Naive B cell (primary cell): ENCODE data around the gene GNB1. TPM values are rescaled to one million over a fixed set of nuclear protein-coding genes. Genes with fewer than 3 reads are reported as not detected.
A peak's percentile ranks its signal among the peaks of the same experiment; 100 is the strongest.
"Not testable (repeated sequence)": the region's sequence is repeated elsewhere in the genome, so short reads cannot be mapped to it uniquely, and the experiment has no call there.

Experiments
- ATAC-seq, 2 donors: fragments of 150-1000 bp; cut with Tn5 transposase; 2 replicates each; pipeline ENCODE4 v1.10.0; 2021; ENCODE audit warnings: low read depth in 2 of 2, mild to moderate bottlenecking in 2 of 2, moderate library complexity in 2 of 2
- DNase-seq: peaks from one replicate; pipeline ENCODE4 v3.0.0; 2022
- H3K27ac Mint-ChIP-seq, 6 donors: one replicate each; pipeline ENCODE4 v1.8.0; 2020 to 2022; ENCODE audit warnings: mild to moderate bottlenecking in 6 of 6, mixed read lengths in 6 of 6, moderate library complexity in 5 of 6, inconsistent platforms in 2 of 6
- H3K27me3 Mint-ChIP-seq, 3 donors: one replicate each; pipeline ENCODE4 v1.8.0; 2021 to 2022; ENCODE audit warnings: mixed read lengths in 3 of 3, mild to moderate bottlenecking in 1 of 3
- H3K36me3 Mint-ChIP-seq, 2 donors: one replicate each; pipeline ENCODE4 v1.8.0; 2020 to 2022; ENCODE audit warnings: mixed read lengths in 2 of 2, inconsistent platforms in 1 of 2, mild to moderate bottlenecking in 1 of 2
- H3K4me1 Mint-ChIP-seq, 3 donors: one replicate each; pipeline ENCODE4 v1.8.0; 2020 to 2022; ENCODE audit warnings: mixed read lengths in 3 of 3, inconsistent platforms in 1 of 3, mild to moderate bottlenecking in 1 of 3, moderate library complexity in 1 of 3
- H3K4me3 Mint-ChIP-seq, 8 donors: one replicate each; pipeline ENCODE4 v1.8.0; 2020 to 2022; ENCODE audit warnings: mild to moderate bottlenecking in 8 of 8, mixed read lengths in 8 of 8, moderate library complexity in 8 of 8, inconsistent platforms in 2 of 8
- H3K9me3 Mint-ChIP-seq, 7 donors: one replicate each; pipeline ENCODE4 v1.8.0; 2020 to 2022; ENCODE audit warnings: mixed read lengths in 7 of 7, mild to moderate bottlenecking in 5 of 7, inconsistent platforms in 2 of 7, moderate library complexity in 1 of 7
- polyA plus RNA-seq, 6 donors: library from polyadenylated mRNA; unstranded; fragments of 300-500 nt; fragmentation: Illumina TruSeq; gene quantifications; one replicate each; pipeline ENCODE4 v1.2.3, GENCODE V29; 2021; ENCODE audit warnings: low read depth in 6 of 6

Gene GNB1
- polyA plus RNA-seq, 6 donors from 2014 or later = 57.9 to 131 (median 92.3) TPM

GRCh38 chr1:1862905-1863547, 27.9 kb downstream of the GNB1 start:
- H3K9me3 Mint-ChIP-seq = no peaks in the 10 kb centered on the region
- H3K4me3 Mint-ChIP-seq = peak overlapping the region; percentile 51 to 82 (median 73)
- peak overlapping the region; percentile 91 to 99 (median 97) for H3K27ac Mint-ChIP-seq
- DNase-seq (no peak), ATAC-seq (no peak)
- H3K36me3 Mint-ChIP-seq = no peaks in the 10 kb centered on the region
- peaks cover 47 to 90% (median 62%) of the 10 kb centered on the region in 3 donors for H3K4me1 Mint-ChIP-seq
- H3K27me3 Mint-ChIP-seq = no peaks in the 10 kb centered on the region

DNA sequence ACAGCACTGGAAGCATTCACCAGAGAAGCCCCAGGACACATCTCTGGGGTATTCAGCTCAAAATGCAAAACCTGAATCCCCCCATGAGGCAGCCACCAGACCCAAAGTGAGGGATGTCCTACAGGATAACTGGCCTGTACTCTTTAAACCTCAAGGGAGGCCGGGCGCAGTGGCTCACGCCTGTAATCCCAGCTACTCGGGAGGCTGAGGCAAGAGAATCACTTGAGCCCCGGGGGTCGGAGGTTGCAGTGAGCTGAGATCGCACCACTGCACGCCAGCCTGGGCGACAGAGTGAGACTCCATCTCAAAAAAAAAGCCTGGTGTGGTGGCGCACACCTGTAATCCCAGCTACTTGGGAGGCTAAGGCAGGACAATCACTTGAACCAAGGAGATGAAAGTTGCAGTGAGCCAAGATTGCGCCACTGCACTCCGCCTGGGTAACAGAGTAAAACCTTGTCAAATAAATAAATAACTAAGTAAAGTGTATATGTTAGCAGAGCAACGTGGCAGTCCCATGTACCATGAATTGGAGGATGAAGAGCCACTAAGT, 29.1 kb downstream of the GNB1 start:
- H3K27me3 Mint-ChIP-seq = not testable (repeated sequence)

GRCh38 chr1:1861339-1861730, 29.6 kb downstream of the GNB1 start:
- peaks cover 52 to 99% (median 73%) of the 10 kb centered on the region in 3 donors for H3K4me1 Mint-ChIP-seq
- no peak for DNase-seq
- no peaks in the 10 kb centered on the region for H3K9me3 Mint-ChIP-seq
- peak overlapping the region; percentile 56 to 94 (median 88) for H3K27ac Mint-ChIP-seq
- no peak for ATAC-seq
- H3K4me3 Mint-ChIP-seq = peak overlapping the region; percentile 5 to 82 (median 68)
- H3K36me3 Mint-ChIP-seq = no peaks in the 10 kb centered on the region
- no peaks in the 10 kb centered on the region for H3K27me3 Mint-ChIP-seq

More for the DNA sequence above, 29.1 kb downstream of the GNB1 start:
- not testable (repeated sequence) for H3K36me3 Mint-ChIP-seq, H3K9me3 Mint-ChIP-seq, DNase-seq, ATAC-seq
- Mint-ChIP-seq H3K4me1 (peaks cover 48 to 97% (median 68%) of the 10 kb centered on the region in 3 donors), H3K4me3 (peak overlapping the region in 7 of 8 donors; percentile 5 to 77 (median 56)), H3K27ac (peak overlapping the region; percentile 56 to 94 (median 84))

DNA sequence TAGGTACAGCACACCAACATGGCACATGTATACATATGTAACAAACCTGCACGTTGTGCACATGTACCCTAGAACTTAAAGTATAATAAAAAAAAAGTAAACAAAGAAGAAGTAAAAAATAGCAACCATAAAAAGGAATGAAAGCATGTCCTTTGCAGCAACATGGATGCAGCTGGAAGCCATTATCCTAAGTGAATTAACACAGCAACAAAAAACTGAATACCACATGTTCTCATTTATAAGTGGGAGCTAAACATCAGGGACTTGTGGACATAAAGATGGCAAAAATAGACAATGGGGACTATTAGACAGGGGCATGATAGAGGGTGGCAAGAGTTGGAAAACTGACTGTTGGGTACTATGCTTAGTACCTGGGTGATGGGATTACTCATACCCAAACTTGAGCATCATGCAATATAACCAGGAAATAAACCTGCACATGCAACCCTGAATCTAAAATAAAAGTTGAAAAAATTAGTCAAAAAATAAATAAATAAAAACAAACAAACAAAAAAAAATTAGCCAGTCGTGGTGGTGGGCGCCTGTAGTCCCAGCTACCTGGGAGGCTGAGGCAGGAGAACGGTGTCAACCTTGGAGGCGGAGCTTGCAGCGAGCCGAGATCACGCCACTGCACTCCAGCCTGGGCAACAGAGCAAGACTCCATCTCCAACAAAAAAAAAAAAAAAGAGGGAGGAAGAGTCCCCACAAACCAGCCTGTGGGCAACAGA, 30.8 kb downstream of the GNB1 start:
- not testable (repeated sequence) for H3K36me3 Mint-ChIP-seq, H3K27me3 Mint-ChIP-seq, DNase-seq, H3K9me3 Mint-ChIP-seq, ATAC-seq
- peaks cover 54 to 98% (median 84%) of the 10 kb centered on the region in 3 donors for H3K4me1 Mint-ChIP-seq
- H3K27ac Mint-ChIP-seq = peak overlapping the region in 5 of 6 donors; percentile 69 to 89 (median 83)
- peak overlapping the region; percentile 42 to 82 (median 70) for H3K4me3 Mint-ChIP-seq

- Mint-ChIP-seq H3K4me3 (peak overlapping the region in 6 of 8 donors; percentile 51 to 79 (median 58)), H3K4me1 (peaks cover 55 to 94% (median 88%) of the 10 kb centered on the region in 3 donors), H3K27me3 (no peaks in the 10 kb centered on the region), H3K9me3 (no peaks in the 10 kb centered on the region), H3K27ac (peak overlapping the region; percentile 6 to 95 (median 76)), H3K36me3 (no peaks in the 10 kb centered on the region)
- peak in 1 of 2 donors; percentile 24 for ATAC-seq
- peak; percentile 16 for DNase-seq
These were observed 32.4 kb downstream of the GNB1 start for GRCh38 chr1:1858382-1859086.

- Mint-ChIP-seq H3K4me3 (peak overlapping the region in 6 of 8 donors; percentile 1 to 85 (median 40)), H3K9me3 (no peaks in the 10 kb centered on the region), H3K27ac (peak overlapping the region; percentile 24 to 96 (median 80)), H3K4me1 (peaks cover 54 to 91% (median 86%) of the 10 kb centered on the region in 3 donors), H3K27me3 (no peaks in the 10 kb centered on the region), H3K36me3 (peaks cover 5 to 8% of the 10 kb centered on the region in 2 donors)
- DNase-seq = peak; percentile 19
- peak; percentile 45 to 72 for ATAC-seq
These were observed 33.7 kb downstream of the GNB1 start for GRCh38 chr1:1857096-1857703.

DNA sequence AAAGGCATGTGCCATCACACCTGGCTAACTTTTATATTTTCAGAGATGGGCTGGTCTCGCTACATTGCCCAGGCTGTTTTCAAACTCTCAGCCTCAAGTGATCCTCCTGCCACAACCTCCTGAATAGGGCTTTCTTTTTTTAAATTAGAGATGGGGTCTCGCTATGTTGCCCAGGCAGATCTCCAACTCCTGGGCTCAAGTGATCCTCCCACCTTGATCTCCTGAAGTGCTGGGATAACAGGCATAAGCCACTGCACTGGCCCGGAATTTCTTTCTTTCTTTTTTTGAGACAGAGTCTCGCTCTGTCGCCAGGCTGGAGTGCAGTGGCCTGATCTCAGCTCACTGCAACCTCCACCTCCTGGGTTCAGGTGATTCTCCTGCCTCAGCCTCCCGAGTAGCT, 34.7 kb downstream of the GNB1 start:
- H3K9me3 Mint-ChIP-seq, H3K27me3 Mint-ChIP-seq, H3K36me3 Mint-ChIP-seq, DNase-seq, ATAC-seq: not testable (repeated sequence)
- Mint-ChIP-seq H3K4me1 (peaks cover 54 to 81% (median 80%) of the 10 kb centered on the region in 3 donors), H3K4me3 (peak overlapping the region in 6 of 8 donors; percentile 6 to 60 (median 28)), H3K27ac (peak overlapping the region in 5 of 6 donors; percentile 38 to 89 (median 78))

GRCh38 chr1:1853593-1854257, 37.2 kb downstream of the GNB1 start:
- Mint-ChIP-seq H3K9me3 (no peaks in the 10 kb centered on the region), H3K4me1 (peaks cover 60 to 83% (median 75%) of the 10 kb centered on the region in 3 donors), H3K27ac (peak overlapping the region; percentile 78 to 94 (median 82)), H3K4me3 (peak overlapping the region in 1 of 8 donors; percentile 49), H3K36me3 (peaks cover 5 to 8% of the 10 kb centered on the region in 2 donors), H3K27me3 (no peaks in the 10 kb centered on the region)
- DNase-seq (no peak), ATAC-seq (no peak)

- Mint-ChIP-seq H3K36me3 (peaks cover 5 to 8% of the 10 kb centered on the region in 2 donors), H3K9me3 (no peaks in the 10 kb centered on the region), H3K27ac (peak overlapping the region; percentile 23 to 81 (median 60)), H3K27me3 (no peaks in the 10 kb centered on the region), H3K4me1 (peaks cover 62 to 80% (median 75%) of the 10 kb centered on the region in 3 donors), H3K4me3 (peak overlapping the region in 1 of 8 donors; percentile 27)
- ATAC-seq (no peak), DNase-seq (no peak)
These were observed 38.1 kb downstream of the GNB1 start for GRCh38 chr1:1852619-1853414.

- DNase-seq = peak; percentile 20
These were observed 43.0 kb downstream of the GNB1 start for GRCh38 chr1:1847890-1848289.

DNA sequence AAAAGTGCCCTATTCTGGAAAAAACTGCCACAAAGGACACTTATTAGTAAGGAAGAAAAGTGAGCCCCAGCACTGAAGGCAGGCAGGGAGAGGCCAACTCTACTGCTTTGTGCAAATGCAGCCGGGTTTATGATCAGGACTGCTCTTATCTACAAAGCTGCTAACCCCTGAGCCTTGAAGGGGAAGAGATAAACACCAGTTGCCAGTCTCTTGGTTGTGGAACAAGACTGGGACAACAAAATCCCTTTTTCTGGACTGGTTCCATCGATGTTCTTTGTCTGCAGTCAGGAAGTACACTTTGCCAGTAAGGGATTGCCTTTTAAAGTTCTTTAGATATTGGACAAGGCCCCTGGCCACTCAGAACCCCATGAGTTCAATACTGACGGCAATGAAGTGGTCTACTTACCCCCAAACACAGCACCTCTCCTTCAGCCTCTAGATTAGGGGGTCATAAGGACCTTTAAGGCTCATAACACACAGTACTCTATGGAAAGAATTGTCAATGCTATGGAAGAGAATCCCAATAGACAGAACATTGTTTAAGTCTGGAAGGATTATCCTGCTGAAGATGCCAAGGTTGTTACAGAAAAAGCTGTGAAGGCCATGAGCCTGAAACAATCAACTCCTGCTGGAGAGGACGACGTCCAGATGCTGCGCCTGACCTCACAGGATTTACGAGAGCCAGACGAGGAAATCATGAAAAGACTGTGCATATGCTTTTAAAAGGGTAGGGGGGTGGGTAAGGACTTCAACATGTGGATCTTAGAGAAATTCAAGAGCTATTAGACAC, 43.6 kb downstream of the GNB1 start:
- Mint-ChIP-seq H3K36me3 (peaks cover 0 to 3% of the 10 kb centered on the region in 2 donors), H3K9me3 (no peaks in the 10 kb centered on the region), H3K27ac (peak overlapping the region in 5 of 6 donors; percentile 84 to 93 (median 93)), H3K4me1 (peaks cover 59 to 75% (median 71%) of the 10 kb centered on the region in 3 donors), H3K27me3 (no peaks in the 10 kb centered on the region), H3K4me3 (peak overlapping the region in 7 of 8 donors; percentile 27 to 82 (median 64))
- ATAC-seq (no peak), DNase-seq (no peak)

More at GRCh38 chr1:1847890-1848289, 43.0 kb downstream of the GNB1 start:
- Mint-ChIP-seq H3K4me3 (peak overlapping the region in 6 of 8 donors; percentile 27 to 82 (median 67)), H3K36me3 (peaks cover 3 to 5% of the 10 kb centered on the region in 2 donors), H3K27me3 (no peaks in the 10 kb centered on the region), H3K9me3 (no peaks in the 10 kb centered on the region), H3K27ac (peak overlapping the region; percentile 49 to 93 (median 91)), H3K4me1 (peaks cover 57 to 72% (median 70%) of the 10 kb centered on the region in 3 donors)
- peak; percentile 64 to 69 for ATAC-seq
